Activated CD4-positive, alpha-beta T cell treated with anti-CD3 and anti-CD28 coated beads, Interleukin-2, amount 50 U/mL, for 24 hours (primary cell): ENCODE data around the gene TCP1.
"Not testable (repeated sequence)": the region's sequence is repeated elsewhere in the genome, so short reads cannot be mapped to it uniquely, and the experiment has no call there.

Experiments used
- DNase-seq, 2 donors: peaks; one replicate each; pipeline ENCODE4 v3.0.0-alpha.2; 2020; ENCODE audit warnings: low read depth in 1 of 2, low spot score in 1 of 2

TCP1 gene

GRCh38 chr6:159789377-159790148 lies at the start of gene TCP1:
Gene TCP1 (minus strand): TSS chr6:159789602. CDS start chr6:159789468, 134 bp downstream.
- peak; percentile 95 to 100 for DNase-seq

DNA sequence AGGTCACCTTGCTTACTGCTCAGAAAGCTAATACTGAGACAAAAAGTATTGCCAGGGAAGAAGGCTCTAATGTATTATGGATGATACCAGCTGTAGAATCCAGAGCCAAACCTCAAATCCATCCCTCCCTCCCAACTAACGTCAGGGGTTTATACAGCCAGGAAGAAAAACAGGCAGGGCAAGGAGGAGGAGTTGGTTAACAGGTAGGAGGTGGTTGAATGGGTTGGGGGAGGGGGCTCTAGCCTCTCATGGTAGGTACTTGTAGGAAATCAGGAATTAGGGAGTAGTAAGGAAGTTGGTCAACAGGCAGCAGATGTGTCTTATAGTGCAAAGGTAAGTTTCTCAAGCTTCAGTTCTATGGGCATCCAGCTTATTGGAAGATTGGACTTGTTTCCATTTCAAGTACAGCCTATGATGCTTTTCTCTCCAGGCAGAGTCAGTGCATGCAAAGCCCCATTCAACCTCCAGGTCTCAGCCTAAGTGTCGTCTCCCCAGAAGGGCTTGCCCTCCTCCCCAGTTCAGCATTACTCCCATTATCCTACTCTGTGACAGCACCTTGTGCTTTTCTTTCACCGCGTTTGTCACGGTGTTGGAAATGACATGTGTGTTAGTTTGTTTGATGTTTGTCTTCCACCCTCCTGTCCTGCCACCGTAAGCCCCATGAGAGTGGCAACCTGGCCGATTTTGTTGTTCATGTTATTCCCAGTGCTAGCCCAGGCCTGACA lies 48.8 kb upstream of the TCP1 start:
- no peak for DNase-seq

DNA sequence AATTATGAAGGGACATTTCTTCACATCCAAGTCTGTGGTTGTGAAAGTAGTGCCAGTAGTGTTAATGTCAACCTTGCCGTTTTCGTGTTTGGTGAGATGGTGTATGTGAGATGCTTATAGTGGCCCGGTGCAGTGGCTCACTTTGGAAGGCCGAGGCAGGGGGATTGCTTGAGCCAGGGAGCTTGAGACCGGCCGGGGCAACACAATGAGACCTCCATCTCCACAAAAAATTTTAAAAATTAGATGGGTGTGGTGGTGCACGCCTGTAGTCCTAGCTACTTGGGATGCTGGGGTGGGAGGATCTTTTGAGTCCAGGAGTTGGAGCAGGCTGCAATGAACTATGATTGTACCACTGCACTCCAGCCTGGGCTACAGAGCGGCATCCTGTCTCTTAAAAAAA lies 48.1 kb upstream of the TCP1 start:
- no peak for DNase-seq

DNA sequence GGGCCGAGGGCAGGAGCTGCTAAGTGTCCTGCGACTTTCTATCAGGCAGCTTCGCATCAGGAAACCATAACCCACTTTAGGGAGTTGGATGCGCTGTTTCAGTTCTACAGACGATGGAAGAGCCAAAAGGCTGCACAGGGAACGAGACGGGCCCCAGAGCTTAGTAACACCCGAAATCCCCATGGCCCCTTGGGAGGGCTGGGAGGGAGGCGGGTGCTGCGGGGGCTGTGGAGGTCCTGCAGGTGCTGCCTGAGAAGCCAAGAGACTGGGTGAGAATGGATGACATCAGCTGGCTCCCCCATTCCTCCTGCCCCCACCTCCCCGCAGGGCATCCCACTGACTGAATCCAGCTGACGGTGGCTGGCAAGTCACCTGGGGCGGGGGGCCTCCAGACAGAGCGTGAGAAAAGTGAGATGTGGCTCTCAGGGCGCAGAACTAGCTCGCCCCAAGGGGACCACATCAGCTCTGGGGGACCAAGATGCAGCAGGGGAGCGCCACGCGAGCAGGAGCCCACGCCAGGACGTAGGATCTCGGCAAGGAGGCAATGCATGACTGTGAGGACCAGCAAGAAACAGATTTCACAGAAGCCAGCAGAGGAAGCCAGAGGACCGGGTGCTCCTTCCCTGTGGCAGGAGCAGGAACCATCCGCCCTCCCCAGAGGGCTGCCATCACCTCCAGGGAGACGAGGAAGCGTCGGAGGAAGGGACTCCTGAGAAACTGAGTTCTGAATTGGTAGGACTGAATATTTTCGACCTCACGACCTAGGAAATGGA lies 47.5 kb upstream of the TCP1 start:
- DNase-seq: no peak

DNA sequence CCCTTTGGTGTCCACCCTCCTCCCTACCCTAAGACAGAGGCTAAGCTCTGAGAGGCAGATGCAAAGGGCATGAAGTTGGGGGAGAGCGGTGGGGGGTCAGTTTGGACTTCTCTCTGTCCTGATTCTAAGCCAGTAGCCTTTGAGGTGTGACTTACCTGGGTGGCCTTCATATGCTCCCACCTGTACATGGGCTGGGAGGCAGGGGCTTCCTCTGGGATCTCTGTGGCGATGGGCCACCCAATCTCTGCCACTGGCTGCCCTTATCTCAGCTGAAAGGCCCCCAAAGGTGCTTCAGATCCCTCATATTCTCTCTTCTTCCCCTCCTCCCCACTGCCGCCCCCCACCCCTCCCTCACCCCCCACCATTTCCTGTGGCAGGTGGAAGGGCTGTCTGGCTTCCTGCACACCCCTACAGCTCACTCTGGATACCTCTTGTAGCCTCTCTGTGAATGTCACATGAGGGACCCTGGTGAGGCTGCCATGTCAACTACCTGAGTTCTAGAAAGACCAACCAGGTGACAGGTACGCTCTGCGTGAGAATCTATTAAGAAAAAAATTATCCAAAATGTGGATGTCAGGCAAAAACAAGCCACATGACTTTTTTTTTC lies 44.7 kb upstream of the TCP1 start:
- DNase-seq: no peak

DNA sequence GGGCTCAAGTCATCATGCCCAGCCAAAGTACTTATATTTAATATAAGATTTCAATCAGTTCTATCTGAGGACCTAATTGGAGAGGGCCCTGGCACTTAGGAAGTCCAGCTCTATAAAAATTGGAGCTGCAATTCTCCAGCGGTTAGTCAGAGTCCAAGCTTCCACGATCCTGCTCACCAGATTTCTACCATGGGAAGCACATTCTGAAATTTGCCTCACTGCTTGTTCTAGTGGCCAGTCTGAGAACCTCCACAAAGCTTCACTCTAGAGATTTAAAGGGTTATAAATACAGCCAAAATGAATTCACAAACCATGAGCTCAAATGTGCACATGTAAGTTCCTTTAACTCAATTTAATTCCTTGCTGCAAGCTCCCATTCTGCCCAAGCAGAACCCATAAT lies 44.2 kb upstream of the TCP1 start:
- no peak for DNase-seq

DNA sequence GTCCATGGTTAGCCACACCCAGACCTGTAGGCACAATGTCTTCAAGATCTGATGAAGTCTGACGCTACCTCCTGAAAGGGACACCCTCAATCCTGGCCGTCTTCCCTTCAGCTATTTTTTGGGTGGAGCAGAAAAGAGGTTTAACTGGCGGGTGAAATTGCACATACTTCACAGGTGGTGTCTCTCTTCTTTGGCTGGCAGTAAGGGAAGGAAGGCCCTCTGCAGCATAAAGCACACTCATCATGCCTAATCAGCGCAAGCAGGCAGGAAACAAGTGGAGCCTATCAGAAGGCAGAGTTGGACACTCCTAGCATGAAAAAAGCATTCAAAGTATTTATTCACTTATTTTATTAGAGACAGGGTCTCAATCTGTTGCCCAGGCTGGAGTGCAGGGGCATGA lies 43.5 kb upstream of the TCP1 start:
- DNase-seq: no peak

DNA sequence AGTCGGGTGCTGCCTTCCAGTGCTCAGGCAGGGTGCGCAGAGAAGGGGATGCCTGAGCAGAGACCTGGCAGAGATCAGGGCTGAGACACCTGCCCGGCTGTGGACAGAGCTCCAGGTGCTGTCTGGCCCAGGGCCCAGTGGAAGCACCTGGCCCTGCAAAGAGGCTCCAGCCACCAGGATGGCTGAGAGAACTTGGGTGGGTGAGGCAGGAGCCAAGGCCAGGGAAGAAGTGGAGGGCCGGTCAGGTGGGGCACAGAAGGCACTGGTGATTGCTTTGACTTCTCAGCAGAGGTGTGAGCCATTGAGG lies 41.9 kb upstream of the TCP1 start:
- no peak for DNase-seq

GRCh38 chr6:159830501-159831372 lies 41.3 kb upstream of the TCP1 start:
- no peak for DNase-seq

- no peak for DNase-seq
Observed at GRCh38 chr6:159829526-159829925, 40.1 kb upstream of the TCP1 start.

GRCh38 chr6:159828074-159828473 lies 38.7 kb upstream of the TCP1 start:
- DNase-seq: no peak

GRCh38 chr6:159826968-159827647 lies 37.7 kb upstream of the TCP1 start:
- no peak for DNase-seq

GRCh38 chr6:159826004-159826403 lies 36.6 kb upstream of the TCP1 start:
- DNase-seq: no peak

DNA sequence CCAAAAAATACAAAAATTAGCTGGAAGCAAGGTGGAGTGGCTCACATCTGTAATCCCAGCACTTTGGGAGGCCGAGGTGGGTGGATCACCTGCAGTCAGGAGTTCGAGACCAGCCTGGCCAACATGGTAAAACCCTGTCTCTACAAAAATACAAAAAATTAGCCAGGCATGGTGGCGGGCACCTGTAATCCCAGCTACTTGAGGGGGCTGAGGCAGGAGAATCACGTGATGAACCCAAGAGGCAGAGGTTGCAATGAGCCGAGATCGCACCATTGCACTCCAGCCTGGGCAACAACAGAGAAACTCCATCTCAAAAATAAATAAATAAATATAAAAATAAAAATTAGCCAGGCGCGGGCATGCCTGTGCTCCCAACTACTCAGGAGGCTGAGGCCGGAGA lies 35.3 kb upstream of the TCP1 start:
- not testable (repeated sequence) for DNase-seq

- no peak for DNase-seq
Observed at GRCh38 chr6:159823953-159824352, 34.6 kb upstream of the TCP1 start.

GRCh38 chr6:159821726-159822125 lies 32.3 kb upstream of the TCP1 start:
- no peak for DNase-seq

GRCh38 chr6:159821122-159821521 lies 31.7 kb upstream of the TCP1 start:
- DNase-seq: no peak

DNA sequence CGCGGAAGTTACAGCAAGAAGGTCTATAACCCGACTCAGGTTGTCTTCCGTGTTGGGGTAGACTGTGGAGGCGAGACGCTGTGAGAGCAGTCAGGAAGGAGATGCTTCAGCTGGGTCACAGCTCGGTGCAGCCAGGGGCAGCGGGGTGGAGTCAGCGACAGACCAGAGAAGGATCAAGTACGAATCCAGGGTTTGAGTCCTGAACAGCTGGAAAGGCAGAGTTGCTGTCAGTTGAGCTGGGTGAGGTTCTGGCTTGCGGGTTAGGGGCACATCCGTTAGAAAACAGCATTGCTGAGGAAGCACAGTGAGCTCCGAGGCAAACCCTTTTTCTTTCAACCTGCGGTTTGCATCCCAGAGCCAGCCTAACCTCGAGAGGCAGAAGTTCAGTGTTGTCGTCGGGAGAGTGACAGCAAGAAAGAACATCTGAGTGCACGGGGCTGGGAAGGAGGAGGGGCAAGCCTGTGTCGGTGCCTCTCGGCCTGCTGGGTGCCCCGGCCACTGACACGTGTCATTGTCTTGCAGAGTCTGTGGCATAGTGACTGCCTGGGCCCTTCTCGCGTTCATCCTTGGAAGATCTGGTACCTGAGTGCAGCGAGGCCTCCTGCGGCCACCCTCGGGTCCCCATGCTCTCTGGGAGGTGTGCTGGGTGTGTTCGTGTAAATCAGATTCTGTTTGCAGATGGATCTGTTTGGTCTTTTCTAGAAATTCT lies 30.7 kb upstream of the TCP1 start:
- DNase-seq: peak in 1 of 2 donors; percentile 9

GRCh38 chr6:159819098-159819497 lies 29.7 kb upstream of the TCP1 start:
- no peak for DNase-seq
